Upper lobe of right lung (tissue), 1 donor: ENCODE results near the gene RBPJL. TPM values are rescaled to one million over a fixed set of nuclear protein-coding genes. Genes with fewer than 3 reads are reported as not detected.

Experiments used
- ATAC-seq: fragments of 200-7000 bp; cut with Tn5 transposase; one replicate; pipeline ENCODE4 v1.9.1; 2020; ENCODE audit warnings: mild to moderate bottlenecking, moderate library complexity
- DNase-seq: peaks from one replicate; pipeline ENCODE4 v3.0.0-alpha.2; 2020
- H3K27ac ChIP-seq: fragments of 200-600 bp; one replicate; pipeline ENCODE4 v1.8.0; 2022
- H3K27me3 ChIP-seq: fragments of 200-600 bp; one replicate; pipeline ENCODE4 v1.8.0; 2022; ENCODE audit warnings: mild to moderate bottlenecking
- H3K36me3 ChIP-seq: fragments of 200-600 bp; one replicate; pipeline ENCODE4 v1.8.0; 2022
- H3K4me1 ChIP-seq: fragments of 200-600 bp; one replicate; pipeline ENCODE4 v1.8.0; 2022
- H3K4me3 ChIP-seq: fragments of 200-600 bp; one replicate; pipeline ENCODE4 v1.8.0; 2022; ENCODE audit warnings: mild to moderate bottlenecking
- H3K9me3 ChIP-seq: fragments of 200-600 bp; one replicate; pipeline ENCODE4 v1.8.0; 2022
- CTCF ChIP-seq: fragments of 200-600 bp; IDR thresholded peaks from one replicate; pipeline ENCODE4 v1.8.0; 2022; ENCODE audit warnings: antibody characterized with exemption
- intact Hi-C: fragments of 100-400 bp; cut with DNase I; formaldehyde crosslinking; loops from one replicate; pipeline ENCODE4 v1.11.0; 2022
- total RNA-seq: library from RNA; stranded (reverse); fragmentation: NEBNext Ultra II Directional; extraction: Animal tissue kit (Norgen Biotek cat#: 25700); gene quantifications from one replicate; pipeline ENCODE4 v1.2.1, GENCODE V29; 2021
- donor health status: DM: no; HTN: yes; CAD: no; lungs with severe emphysema.

RBPJL gene
- total RNA-seq, 1 donor from 2014 or later: not detected

- H3K27me3 ChIP-seq: no peaks in the 10 kb centered on the region
- H3K9me3 ChIP-seq: no peaks in the 10 kb centered on the region
- H3K4me3 ChIP-seq: no peak overlapping the region
- H3K4me1 ChIP-seq: peaks cover 56% of the 10 kb centered on the region
- peaks cover 56% of the 10 kb centered on the region for H3K36me3 ChIP-seq
- TF ChIP-seq CTCF: no peak
- ATAC-seq (peak; percentile 58), DNase-seq (peak; percentile 83)
- H3K27ac ChIP-seq: peak overlapping the region; percentile 66
- intact Hi-C loops: no loop called here
Observed at GRCh38 chr20:45337367-45338120, 30.9 kb downstream of the RBPJL start.

GRCh38 chr20:45338121-45339030 lies 31.7 kb downstream of the RBPJL start:
- peaks cover 47% of the 10 kb centered on the region for H3K36me3 ChIP-seq
- TF ChIP-seq CTCF: no peak
- intact Hi-C loops: no loop called here
- no peak for DNase-seq
- H3K27me3 ChIP-seq: no peaks in the 10 kb centered on the region
- H3K4me1 ChIP-seq: peaks cover 65% of the 10 kb centered on the region
- H3K4me3 ChIP-seq: no peak overlapping the region
- ATAC-seq: no peak
- peak overlapping the region; percentile 66 for H3K27ac ChIP-seq
- H3K9me3 ChIP-seq: no peaks in the 10 kb centered on the region

GRCh38 chr20:45339084-45339483 lies 32.4 kb downstream of the RBPJL start:
- DNase-seq (no peak), ATAC-seq (no peak)
- peaks cover 40% of the 10 kb centered on the region for H3K36me3 ChIP-seq
- H3K27me3 ChIP-seq: no peaks in the 10 kb centered on the region
- peaks cover 72% of the 10 kb centered on the region for H3K4me1 ChIP-seq
- intact Hi-C loops: no loop called here
- no peak overlapping the region for H3K4me3 ChIP-seq
- no peaks in the 10 kb centered on the region for H3K9me3 ChIP-seq
- peak overlapping the region; percentile 66 for H3K27ac ChIP-seq
- TF ChIP-seq CTCF: no peak

- no peak for TF ChIP-seq CTCF
- Histone ChIP-seq H3K9me3 (no peaks in the 10 kb centered on the region), H3K27me3 (no peaks in the 10 kb centered on the region), H3K27ac (peak overlapping the region; percentile 66), H3K4me3 (no peak overlapping the region), H3K36me3 (peaks cover 36% of the 10 kb centered on the region), H3K4me1 (peaks cover 79% of the 10 kb centered on the region)
- no peak for ATAC-seq
- DNase-seq: no peak
- intact Hi-C loops: no loop called here
Observed at GRCh38 chr20:45339799-45340198, 33.2 kb downstream of the RBPJL start.

- DNase-seq: no peak
- peak overlapping the region; percentile 86 for H3K27ac ChIP-seq
- peak; percentile 11 for ATAC-seq
- no peaks in the 10 kb centered on the region for H3K9me3 ChIP-seq
- H3K36me3 ChIP-seq: peaks cover 33% of the 10 kb centered on the region
- no peak for TF ChIP-seq CTCF
- H3K4me1 ChIP-seq: peaks cover 84% of the 10 kb centered on the region
- no peak overlapping the region for H3K4me3 ChIP-seq
- H3K27me3 ChIP-seq: no peaks in the 10 kb centered on the region
- intact Hi-C loops: no loop called here
Observed at GRCh38 chr20:45340236-45340847, 33.7 kb downstream of the RBPJL start.
